NCI-H1092 (cell line): Measurements from ENCODE around the gene FBXO11.
"Not testable (repeated sequence)": the region's sequence is repeated elsewhere in the genome, so short reads cannot be mapped to it uniquely, and the experiment has no call there.

Experiments
- DNase-seq: peaks from one replicate; lab custom pipeline; 2025; lab: John Stamatoyannopoulos, UW

FBXO11 gene

DNA sequence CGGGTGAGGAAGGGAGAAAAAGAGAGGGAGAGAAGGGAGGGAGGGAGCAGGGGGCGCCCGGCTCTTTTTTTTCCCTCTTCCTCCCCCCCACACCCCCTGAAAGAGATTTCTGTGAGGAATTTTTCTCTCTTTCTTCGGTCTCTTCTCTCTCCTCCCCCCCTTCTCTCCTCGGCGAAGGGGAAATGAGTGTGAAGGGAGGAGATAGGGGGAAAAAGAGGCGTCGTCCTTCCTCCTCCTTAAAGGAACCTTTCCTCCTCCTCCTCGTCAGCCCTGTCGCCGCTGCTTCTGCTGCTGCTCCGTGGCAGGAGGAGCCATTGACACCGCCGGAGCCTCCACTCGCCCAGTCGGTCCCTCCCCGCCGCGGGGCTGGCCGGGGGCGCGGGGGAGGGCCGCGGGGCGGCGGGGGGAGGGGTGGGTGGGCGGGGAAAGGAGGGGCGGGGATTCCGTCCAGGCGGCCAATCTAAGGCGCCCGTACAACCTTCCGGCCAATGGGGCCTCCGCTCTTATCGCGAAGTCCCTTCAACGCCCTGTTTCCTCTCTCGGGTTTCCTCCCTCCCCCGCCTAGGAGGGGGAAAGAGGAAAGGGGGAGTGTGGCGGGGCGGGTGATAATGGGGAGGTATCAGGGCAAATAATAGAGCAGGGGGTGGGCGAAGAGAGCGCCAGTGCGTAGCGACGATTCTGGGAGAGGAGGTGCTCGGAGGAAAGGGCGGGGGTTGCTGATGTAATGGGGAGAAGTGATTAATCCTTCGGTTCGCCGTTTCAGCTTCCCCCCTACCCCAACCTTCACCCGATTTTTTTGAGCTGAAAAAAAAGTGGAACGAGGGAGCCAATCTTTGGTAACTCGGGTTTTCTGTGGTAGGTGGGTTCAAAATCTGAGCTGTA lies at the start of gene FBXO11:
TSS of gene FBXO11 (minus strand) at position 342 of the 882 bp plus-strand sequence. CDS start 778 bp downstream, outside the sequence.
- peak; percentile 94 for DNase-seq

GRCh38 chr2:47950340-47951301 lies 44.3 kb upstream of the FBXO11 start:
- DNase-seq, result no peak

DNA sequence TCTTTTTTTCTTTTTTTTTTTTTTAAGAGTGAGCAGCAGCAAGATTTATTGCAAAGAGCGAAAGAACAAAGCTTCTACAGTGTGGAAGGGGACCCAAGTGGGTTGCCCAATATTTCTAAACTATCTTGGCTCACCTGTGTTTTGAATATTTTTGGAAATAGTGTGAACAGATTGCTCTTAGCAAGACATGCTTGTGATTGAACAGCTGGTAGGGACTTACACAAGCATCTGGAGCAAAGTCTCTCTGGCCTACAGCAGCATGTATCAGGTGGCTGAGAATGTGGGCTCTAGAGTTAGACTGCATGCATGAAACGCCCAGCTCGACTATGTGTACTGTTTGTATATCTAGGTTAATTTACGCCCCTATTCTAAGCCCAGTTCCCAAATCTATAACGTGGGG lies 40.3 kb upstream of the FBXO11 start:
- DNase-seq, result no peak

GRCh38 chr2:47945046-47945781 lies 38.9 kb upstream of the FBXO11 start:
- no peak for DNase-seq

GRCh38 chr2:47941936-47942335 lies 35.6 kb upstream of the FBXO11 start:
- DNase-seq, result no peak

GRCh38 chr2:47937677-47938076 lies 31.4 kb upstream of the FBXO11 start:
- DNase-seq, result no peak

DNA sequence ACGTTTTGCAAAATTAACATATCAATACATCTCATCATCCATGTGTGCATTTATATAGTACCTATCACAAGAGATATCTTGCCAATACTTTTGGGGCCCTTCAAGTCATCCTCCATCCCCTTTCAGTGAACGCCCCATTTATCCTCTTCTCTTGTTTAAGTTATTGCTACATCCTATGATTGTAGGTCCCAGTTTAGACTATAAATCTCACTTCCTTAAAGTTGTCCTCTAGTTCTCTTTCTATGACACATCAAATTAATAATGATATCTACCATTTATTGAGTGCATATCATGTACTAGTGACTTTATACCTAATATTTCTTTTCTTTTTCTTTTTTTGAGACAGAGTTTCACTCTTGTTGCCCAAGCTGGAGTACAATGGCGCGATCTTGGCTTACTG lies 28.8 kb upstream of the FBXO11 start:
- DNase-seq, result no peak

DNA sequence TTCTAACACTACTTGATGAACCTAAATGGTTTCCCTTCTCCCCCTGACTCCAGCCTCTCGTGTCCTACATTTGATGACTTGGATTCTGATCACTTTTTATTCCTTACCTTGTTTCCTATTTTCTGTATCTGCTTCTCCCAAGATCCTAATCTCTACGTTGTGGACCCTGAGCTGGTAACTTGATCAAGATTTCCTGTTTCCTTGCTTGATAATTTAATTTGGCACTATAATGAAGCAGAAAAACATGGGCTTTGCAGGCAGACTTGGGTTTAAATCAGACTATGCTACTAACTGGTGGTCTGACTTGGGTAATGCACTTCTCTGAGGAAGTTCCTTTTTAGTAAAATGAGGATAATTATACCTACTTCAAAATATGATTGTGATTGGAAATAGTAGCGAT lies 11.7 kb upstream of the FBXO11 start:
- no peak for DNase-seq

DNA sequence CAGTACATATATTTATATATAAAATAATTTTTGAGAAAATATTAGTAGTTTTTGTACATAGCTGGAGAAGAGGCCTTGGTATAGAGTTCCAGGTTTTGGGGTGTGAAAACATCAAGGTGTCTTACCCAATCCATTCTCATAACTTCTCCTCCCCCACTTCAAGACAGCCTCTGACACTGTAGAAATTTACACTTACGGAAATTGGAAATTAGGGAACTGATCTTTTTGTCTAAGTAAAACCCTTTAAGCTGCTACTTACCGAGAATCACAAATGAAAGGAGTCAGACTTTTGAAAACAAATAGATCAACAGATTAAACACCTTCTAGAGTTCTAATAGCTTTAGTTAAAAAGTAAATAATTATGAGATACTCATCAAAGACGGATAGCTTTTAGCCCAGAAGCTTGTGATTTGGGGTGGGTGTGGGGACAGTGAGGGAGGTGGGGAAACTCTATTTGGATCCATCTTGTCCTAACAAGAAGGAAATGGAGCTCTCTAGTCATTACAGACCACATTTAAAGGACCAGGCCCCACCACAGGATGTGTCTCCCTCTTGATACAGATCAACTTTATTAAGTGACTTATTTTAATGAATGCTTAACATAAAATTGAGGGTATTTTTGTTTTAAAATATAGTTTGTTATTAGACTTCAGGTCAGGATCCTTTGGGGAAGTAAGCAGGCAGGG lies 11.1 kb upstream of the FBXO11 start:
- DNase-seq, result no peak

DNA sequence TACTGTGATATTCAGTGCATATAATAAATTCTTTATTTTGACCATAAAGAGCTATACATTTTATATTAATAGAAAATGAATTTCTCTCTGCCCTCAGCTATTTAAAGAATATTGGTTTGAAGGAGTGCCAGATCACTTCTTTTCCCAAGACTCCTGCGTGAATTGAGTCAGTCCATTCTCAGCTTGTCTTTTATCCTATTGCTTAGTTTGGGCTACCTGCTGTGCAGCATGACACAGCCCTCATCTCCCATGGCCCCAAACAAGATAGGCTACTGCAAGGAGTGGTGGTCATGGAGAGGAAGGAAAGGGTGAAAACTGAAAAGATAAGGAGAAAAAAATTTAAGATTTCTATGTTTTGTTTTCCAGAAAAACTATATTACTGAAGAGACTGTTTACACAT lies 10.1 kb upstream of the FBXO11 start:
- no peak for DNase-seq

DNA sequence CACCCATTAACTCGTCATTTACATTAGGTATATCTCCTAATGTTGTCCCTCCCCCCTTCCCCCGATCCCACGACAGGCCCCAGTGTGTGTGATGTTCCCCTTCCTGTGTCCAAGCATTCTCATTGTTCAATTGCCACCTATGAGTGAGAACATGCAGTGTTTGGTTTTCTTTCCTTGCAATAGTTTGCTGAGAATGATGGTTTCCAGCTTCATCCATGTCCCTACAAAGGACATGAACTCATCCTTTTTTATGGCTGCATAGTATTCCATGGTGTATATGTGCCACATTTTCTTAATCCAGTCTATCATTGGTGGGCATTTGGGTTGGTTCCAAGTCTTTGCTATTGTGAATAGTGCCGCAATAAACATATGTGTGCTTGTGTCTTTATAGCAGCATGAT lies 4.4 kb upstream of the FBXO11 start:
- DNase-seq, result not testable (repeated sequence)

DNA sequence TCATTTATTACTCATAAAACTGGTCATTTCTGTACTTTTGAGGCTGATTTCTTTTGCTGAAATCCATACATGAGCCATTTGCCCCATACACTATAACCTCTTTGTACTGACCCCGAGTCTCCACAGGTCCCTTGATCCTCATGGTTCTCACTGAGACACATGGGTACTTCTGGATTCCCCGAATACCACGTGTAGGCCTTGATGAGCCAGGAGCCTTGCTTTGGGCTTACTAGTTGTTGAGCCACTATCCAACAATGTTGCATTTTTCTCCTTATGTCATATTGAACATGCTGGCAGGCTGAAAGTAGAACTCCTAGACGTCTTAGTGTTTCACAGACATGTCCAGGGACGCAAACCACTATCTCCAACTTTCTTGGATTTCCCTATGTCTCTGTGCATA lies 2.4 kb upstream of the FBXO11 start:
- DNase-seq, result no peak

- no peak for DNase-seq
Measured at GRCh38 chr2:47907039-47907781, 912 bp upstream of the FBXO11 start.

DNA sequence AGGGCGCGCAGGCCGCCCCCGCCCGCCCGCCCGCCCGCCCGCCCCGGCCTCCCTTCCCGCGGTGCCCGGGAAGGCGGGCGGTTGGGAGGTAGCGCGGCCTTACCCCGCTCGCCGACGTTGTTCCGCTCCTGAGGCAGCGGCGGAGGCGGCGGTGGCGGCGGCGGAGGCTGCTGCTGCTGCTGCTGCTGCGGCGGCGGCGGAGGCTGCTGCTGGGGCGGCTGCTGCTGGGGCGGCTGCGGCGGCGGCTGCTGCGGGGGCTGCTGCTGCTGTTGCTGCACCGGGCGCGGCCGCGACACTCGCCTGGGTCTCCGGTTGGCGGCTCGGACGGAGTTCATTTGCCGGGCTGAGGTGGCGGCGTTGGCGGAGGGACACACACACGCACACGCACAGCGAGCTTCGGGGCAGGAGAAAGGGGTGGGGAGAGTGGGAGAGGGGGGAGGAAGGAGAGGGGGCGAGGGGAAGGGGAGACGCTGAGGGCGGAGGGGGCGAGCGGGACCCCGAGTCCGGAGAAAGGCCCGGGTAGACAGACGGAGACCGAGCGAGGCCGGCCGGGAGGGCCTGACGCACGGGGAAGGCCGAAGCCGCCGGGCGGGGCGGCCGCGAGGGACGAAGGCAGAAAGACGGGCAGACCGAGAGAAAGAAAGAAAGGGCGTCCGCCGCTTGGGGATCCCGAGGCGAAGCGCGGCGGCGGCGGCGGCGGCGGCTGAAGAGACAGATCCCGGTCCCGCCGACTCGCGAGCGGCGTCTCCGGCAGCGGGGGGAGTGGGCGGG lies 727 bp downstream of the FBXO11 start:
- peak; percentile 51 for DNase-seq

DNA sequence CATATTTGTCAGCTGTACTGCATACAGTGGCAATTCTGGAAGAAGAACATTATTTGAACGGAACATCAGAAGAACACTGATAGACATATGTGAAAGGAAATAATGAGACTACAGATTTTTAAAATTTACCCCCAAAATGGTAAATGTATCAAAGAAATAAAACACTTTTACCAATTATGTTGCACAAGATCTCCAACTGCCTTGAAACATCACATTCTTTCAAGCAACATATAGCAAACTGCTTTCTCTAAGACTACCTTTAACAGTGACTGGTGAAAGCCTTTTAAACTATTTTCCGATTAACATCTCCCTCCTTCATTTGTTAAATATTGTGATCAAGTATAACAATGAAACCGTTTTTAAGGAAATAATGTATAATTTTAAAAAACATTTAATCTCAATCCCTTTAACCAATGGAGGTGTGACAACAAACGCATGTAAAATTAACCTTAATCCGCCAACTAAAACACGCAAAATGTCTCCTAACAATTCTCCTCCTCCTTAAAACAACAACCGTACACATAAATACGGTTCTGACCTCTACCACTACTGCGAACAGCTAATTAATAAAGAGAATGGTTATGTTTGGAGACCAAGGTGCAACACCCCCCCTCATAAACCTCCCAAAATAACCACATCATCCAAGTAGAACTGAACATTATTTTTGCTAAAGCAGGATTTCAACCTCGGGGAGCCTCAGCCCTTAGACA lies 2.4 kb downstream of the FBXO11 start:
- no peak for DNase-seq

DNA sequence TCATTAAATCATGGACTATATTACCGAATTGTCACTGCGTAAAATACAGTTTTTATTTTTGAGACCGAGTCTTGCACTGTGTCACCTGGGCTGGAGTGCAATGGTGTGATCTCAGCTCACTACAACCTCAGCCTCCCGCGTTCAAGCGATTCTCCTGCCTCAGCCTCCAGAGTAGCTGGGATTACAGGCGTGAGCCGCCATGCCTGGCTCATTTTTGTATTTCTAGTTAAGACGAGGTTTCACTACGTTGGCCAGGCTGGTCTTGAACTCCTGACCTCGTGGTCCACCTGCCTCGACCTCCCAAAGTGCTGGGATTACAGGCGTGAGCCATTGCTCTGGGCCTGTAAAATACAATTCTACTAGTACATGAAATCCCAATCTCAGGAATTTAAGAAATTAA lies 4.4 kb downstream of the FBXO11 start:
- DNase-seq, result not testable (repeated sequence)

DNA sequence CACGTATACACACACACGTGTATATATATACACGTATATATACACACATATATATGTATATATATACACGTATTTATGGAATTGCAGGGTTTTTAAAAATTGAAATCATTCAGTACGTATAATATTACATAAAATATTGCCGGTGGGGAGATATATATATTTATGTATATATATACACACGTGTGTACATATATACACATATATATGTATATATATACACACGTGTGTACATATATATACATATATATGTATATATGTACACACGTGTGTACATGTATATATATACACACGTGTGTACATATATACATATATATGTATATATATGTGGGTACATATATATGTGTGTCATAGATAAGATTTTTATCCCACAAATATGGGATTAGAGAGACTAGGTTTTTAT lies 5.4 kb downstream of the FBXO11 start:
- no peak for DNase-seq

DNA sequence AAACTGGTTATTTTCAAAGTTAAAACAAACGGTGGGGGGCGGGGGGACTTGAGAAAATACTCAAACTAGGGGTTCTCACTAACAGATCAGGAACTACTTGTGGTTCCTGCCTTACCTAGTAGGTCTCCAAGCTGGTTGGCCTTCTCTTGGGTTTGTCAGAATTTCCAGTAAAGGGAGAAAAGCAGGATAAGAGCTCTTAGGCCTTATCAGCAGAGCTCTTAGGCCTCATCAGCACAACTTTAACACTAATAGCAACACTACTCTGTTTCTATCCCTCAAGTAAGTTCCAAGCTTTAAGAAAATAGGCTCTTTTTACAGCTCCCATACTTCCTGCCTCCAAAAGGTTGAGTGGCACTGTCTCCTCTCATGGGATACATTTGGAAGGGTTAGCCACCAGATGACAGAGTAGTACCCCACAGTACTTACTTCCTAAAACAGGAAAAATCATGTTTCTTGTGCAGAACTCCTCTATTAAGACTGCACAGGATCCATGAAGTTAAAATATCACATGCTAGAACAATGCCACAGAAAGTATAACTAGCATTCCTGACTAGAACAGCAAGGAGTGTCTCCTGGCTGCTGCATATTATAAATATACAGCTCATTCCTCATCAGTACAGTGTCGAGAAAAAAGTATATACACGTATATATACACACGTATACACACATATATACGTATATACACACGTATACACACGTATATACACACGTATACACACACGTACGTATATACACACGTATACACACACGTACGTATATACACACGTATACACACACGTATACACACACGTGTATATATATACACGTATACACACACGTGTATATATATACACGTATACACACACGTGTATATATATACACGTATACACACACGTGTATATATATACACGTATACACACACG lies 6.1 kb downstream of the FBXO11 start:
- no peak for DNase-seq
